HCT116 (cell line): Measurements from ENCODE around the gene AMY1B. TPM values are rescaled to one million over a fixed set of nuclear protein-coding genes. Genes with fewer than 3 reads are reported as not detected.
"Not testable (repeated sequence)": the region's sequence is repeated elsewhere in the genome, so short reads cannot be mapped to it uniquely, and the experiment has no call there.

Source experiments
- ATAC-seq: fragments of 200-7000 bp; cut with Tn5 transposase; 2 replicates; pipeline ENCODE4 v1.9.1; 2020; ENCODE audit warnings: mild to moderate bottlenecking, moderate library complexity
- BruUV-seq: library from RNA; stranded (reverse); fragments of 400-500 nt; replicated peaks from 2 replicates; lab custom pipeline; 2021; lab: Mats Ljungman, UMichigan
- CTCF ChIA-PET: fragments of 300-600 bp; sonication (Branson Sonifier 250); formaldehyde crosslinking; loops from one replicate; lab custom pipeline; 2021; ENCODE audit warnings: antibody characterized with exemption; lab: Charles Lee
- POLR2A ChIA-PET: fragments of 300-600, 350-600 bp; sonication (Branson Sonifier 250); formaldehyde crosslinking; loops from one replicate; lab custom pipeline; 2021; ENCODE audit warnings: antibody characterized with exemption; lab: Charles Lee
- RAD21 ChIA-PET, 2 experiments: fragments of 300-600 bp; sonication (Branson Sonifier 250); formaldehyde crosslinking; loops; one replicate each; lab custom pipeline; 2023; ENCODE audit warnings: low total read pairs in 2 of 2; ENCODE audit not compliant: uncharacterized antibody in 2 of 2, unreplicated experiment in 2 of 2, low non-redundant PET in 1 of 2; lab: Charles Lee
- DNase-seq: peaks from one replicate; pipeline ENCODE4 v3.0.0-alpha.2; 2010; ENCODE audit warnings: low read depth, low spot score
- H2AFZ ChIP-seq: fragments of 200-600 bp; shearing (Covaris generic), sonication (generic); 2 replicates; pipeline ENCODE4 v1.6.1; 2017; ENCODE audit warnings: low read depth, mixed run types, mixed read lengths, antibody characterized with exemption, low read length; ENCODE audit not compliant: poor library complexity, severe bottlenecking
- H3K27ac ChIP-seq: 2 replicates; pipeline ENCODE4 v1.5.1; 2012; ENCODE audit warnings: low read depth, low read length
- H3K27me3 ChIP-seq: fragments of 200-600 bp; sonication (generic); 2 replicates; pipeline ENCODE4 v1.6.1; 2016; ENCODE audit warnings: mixed run types, low read length, mixed read lengths; ENCODE audit not compliant: insufficient read depth
- H3K36me3 ChIP-seq, 2 experiments: fragments of 200-500 bp in 1 of 2; fragments of 200-600 bp in 1 of 2; sonication (Bioruptor generic) in 1 of 2; sonication (generic) in 1 of 2; 2 replicates each; pipeline versions ENCODE4 v1.5.1 to v1.6.1; 2014 to 2016; ENCODE audit warnings: low read length in 2 of 2, inconsistent platforms in 1 of 2, mixed read lengths in 1 of 2, mixed run types in 1 of 2; ENCODE audit not compliant: insufficient read depth in 2 of 2, control insufficient read depth in 1 of 2
- H3K4me1 ChIP-seq, 2 experiments: fragments of 200-600 bp in 1 of 2; sonication (generic) in 1 of 2; 2 replicates each; pipeline versions ENCODE4 v1.5.1 to v1.6.1; 2012 to 2017; ENCODE audit warnings: low read length in 2 of 2, inconsistent platforms in 1 of 2, mild to moderate bottlenecking in 1 of 2, mixed read lengths in 1 of 2, mixed run types in 1 of 2, moderate library complexity in 1 of 2; ENCODE audit not compliant: insufficient read depth in 2 of 2, control insufficient read depth in 1 of 2
- H3K4me2 ChIP-seq: fragments of 200-600 bp; sonication (generic); 2 replicates; pipeline ENCODE4 v1.6.1; 2017; ENCODE audit warnings: mixed run types, low read length, mixed read lengths
- H3K4me3 ChIP-seq, 2 experiments: fragments of 200-600 bp in 1 of 2; sonication (generic) in 1 of 2; replicated peaks in 1 of 2; 2 replicates each; pipeline ENCODE4 v1.5.1; 2011 to 2016; ENCODE audit warnings: low read length in 2 of 2, control low read depth in 1 of 2, low read depth in 1 of 2, mild to moderate bottlenecking in 1 of 2, mixed read lengths in 1 of 2, mixed run types in 1 of 2
- H3K79me2 ChIP-seq: fragments of 200-600 bp; sonication (generic); 2 replicates; pipeline ENCODE4 v1.6.1; 2017; ENCODE audit warnings: mild to moderate bottlenecking, mixed run types, low read length, moderate library complexity, mixed read lengths; ENCODE audit not compliant: insufficient read depth
- H3K9ac ChIP-seq: fragments of 200-600 bp; sonication (generic); 2 replicates; pipeline ENCODE4 v1.6.1; 2016; ENCODE audit warnings: low read length, mixed read lengths
- H3K9me2 ChIP-seq: fragments of 200-600 bp; sonication (generic), shearing (Covaris generic); 2 replicates; pipeline ENCODE4 v1.6.1; 2017; ENCODE audit warnings: mixed run types, mild to moderate bottlenecking, moderate library complexity; ENCODE audit not compliant: insufficient read depth
- H3K9me3 ChIP-seq, 2 experiments: fragments of 200-500 bp in 1 of 2; fragments of 200-600 bp in 1 of 2; sonication (Bioruptor generic) in 1 of 2; sonication (generic) in 1 of 2; 2 replicates each; pipeline ENCODE4 v1.6.1; 2014 to 2017; ENCODE audit warnings: low read length in 2 of 2, mixed read lengths in 2 of 2, inconsistent platforms in 1 of 2, low read depth in 1 of 2, mild to moderate bottlenecking in 1 of 2, mixed run types in 1 of 2, moderate library complexity in 1 of 2; ENCODE audit not compliant: control insufficient read depth in 1 of 2, insufficient read depth in 1 of 2
- H4K20me1 ChIP-seq: fragments of 200-600 bp; sonication (generic), shearing (Covaris generic); 2 replicates; pipeline ENCODE4 v1.6.1; 2017; ENCODE audit warnings: mixed run types, mild to moderate bottlenecking, moderate library complexity; ENCODE audit not compliant: insufficient read depth
- intact Hi-C: fragments of 100-400 bp; cut with micrococcal nuclease; formaldehyde crosslinking; loops from 2 replicates; pipeline ENCODE4 v1.10.0; 2022
- total RNA-seq: library from RNA; stranded (reverse); gene quantifications from one replicate; pipeline ENCODE4 v1.2.1, GENCODE V29; 2021; ENCODE audit not compliant: unreplicated experiment

The AMY1B gene
- total RNA-seq, 1 experiment from 2014 or later = not detected

GRCh38 chr1:103654133-103654532 lies 41.9 kb downstream of the AMY1B start:
- RAD21 ChIA-PET = not testable (repeated sequence)

GRCh38 chr1:103650889-103651288 lies 45.1 kb downstream of the AMY1B start:
- POLR2A ChIA-PET, H3K9me2 ChIP-seq, H3K4me2 ChIP-seq, H3K27me3 ChIP-seq, H3K4me3 ChIP-seq, CTCF ChIA-PET, H3K36me3 ChIP-seq, ATAC-seq, H2AFZ ChIP-seq, H3K9me3 ChIP-seq, BruUV-seq, RAD21 ChIA-PET, H3K4me1 ChIP-seq, H3K27ac ChIP-seq, H3K9ac ChIP-seq, intact Hi-C loops, DNase-seq, H4K20me1 ChIP-seq, H3K79me2 ChIP-seq: not testable (repeated sequence)

More at GRCh38 chr1:103654133-103654532, 41.9 kb downstream of the AMY1B start:
- H3K9ac ChIP-seq, H3K36me3 ChIP-seq, H3K9me2 ChIP-seq, DNase-seq, POLR2A ChIA-PET, H2AFZ ChIP-seq, H3K4me2 ChIP-seq, H3K9me3 ChIP-seq, CTCF ChIA-PET, BruUV-seq, H4K20me1 ChIP-seq, ATAC-seq, H3K4me1 ChIP-seq, H3K27me3 ChIP-seq, intact Hi-C loops, H3K4me3 ChIP-seq, H3K27ac ChIP-seq, H3K79me2 ChIP-seq: not testable (repeated sequence)

GRCh38 chr1:103650305-103650704 lies 45.7 kb downstream of the AMY1B start:
- H3K27ac ChIP-seq, ATAC-seq, H3K9me3 ChIP-seq, CTCF ChIA-PET, H2AFZ ChIP-seq, H3K79me2 ChIP-seq, H3K9ac ChIP-seq, intact Hi-C loops, H3K9me2 ChIP-seq, H3K4me3 ChIP-seq, H4K20me1 ChIP-seq, H3K36me3 ChIP-seq, POLR2A ChIA-PET, RAD21 ChIA-PET, H3K27me3 ChIP-seq, BruUV-seq, H3K4me1 ChIP-seq, H3K4me2 ChIP-seq, DNase-seq: not testable (repeated sequence)

- H3K4me1 ChIP-seq, H2AFZ ChIP-seq, BruUV-seq, RAD21 ChIA-PET, H3K36me3 ChIP-seq, CTCF ChIA-PET, DNase-seq, H3K27ac ChIP-seq, H3K9me2 ChIP-seq, ATAC-seq, H3K27me3 ChIP-seq, H3K4me3 ChIP-seq, H3K9me3 ChIP-seq, H3K79me2 ChIP-seq, H4K20me1 ChIP-seq, H3K4me2 ChIP-seq, H3K9ac ChIP-seq, intact Hi-C loops, POLR2A ChIA-PET: not testable (repeated sequence)
Observed at GRCh38 chr1:103643908-103644307, 52.1 kb downstream of the AMY1B start.
